GM18907 (cell line): ENCODE results near the gene WNT9A.
"Not testable (repeated sequence)": the region's sequence is repeated elsewhere in the genome, so short reads cannot be mapped to it uniquely, and the experiment has no call there.

ENCODE experiments used
- ATAC-seq: cut with Tn5 transposase; IDR thresholded peaks from one replicate; pipeline ENCODE4 v1.9.1; 2021; ENCODE audit warnings: mild to moderate bottlenecking, moderate library complexity; ENCODE audit not compliant: unreplicated experiment

The WNT9A gene

DNA sequence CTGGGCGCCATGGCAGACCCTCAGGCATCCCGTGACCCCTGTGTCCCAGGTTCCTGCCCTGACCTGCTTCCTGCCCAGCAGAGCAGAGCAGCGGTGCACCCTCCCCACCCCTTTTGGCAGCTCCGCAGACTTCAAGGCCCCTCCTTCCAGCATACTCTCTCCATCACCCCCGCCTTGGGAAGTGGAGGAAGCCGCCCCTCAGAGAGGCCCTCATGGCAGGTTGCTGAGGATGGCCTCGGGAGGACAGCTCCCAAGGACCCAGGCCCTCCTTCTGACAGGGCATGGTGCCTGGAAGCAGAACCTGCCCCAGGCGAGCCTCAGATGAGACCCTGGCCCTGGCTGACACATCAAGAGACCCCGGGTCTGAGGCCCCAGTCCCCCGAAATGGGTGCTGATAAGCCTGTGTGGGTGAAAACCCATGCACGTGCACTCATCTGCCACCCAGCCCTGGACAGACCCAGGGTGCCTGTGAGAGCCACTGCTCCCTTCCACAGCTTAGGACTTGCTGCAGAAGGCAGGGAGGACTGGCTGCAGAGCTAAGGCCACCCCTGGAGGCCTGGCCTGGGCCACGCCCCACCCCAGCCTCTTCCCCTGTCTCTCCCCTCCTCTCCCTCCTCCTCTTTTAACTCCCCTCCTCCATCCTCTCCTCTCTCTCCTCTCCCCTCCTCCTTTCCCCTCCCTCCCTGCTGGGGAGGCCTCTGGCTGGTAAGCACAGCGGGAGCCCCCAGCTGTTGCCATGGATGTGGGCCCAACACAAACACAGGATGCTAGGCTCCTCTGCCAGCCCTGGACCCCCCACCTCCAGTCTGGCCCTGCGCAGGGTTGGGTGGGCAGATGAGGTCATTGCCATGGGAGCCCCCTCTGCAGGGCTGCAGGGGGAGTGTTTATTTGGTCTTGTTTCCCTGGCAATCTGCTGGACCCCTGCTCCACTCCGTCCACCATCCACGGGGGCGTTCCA, 33.7 kb downstream of the WNT9A start:
- ATAC-seq, result no peak

DNA sequence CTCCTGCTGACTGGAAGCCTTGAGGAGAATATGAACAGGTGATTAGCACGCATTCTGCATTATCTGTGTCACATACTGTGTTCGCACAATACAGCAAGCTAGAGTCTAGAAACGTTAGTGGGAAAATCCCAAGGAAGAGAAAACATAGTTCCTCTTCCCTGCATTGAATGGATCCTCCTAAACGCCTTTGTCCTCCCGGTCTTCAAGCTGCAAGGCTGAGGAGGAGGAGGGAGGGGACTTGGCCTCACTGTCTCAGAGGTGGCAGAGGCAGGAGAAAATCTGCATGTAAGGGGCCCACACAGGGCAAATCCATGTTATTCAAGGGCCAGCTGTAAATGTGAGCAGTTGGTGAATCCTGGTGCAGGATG, 34.4 kb downstream of the WNT9A start:
- no peak for ATAC-seq

DNA sequence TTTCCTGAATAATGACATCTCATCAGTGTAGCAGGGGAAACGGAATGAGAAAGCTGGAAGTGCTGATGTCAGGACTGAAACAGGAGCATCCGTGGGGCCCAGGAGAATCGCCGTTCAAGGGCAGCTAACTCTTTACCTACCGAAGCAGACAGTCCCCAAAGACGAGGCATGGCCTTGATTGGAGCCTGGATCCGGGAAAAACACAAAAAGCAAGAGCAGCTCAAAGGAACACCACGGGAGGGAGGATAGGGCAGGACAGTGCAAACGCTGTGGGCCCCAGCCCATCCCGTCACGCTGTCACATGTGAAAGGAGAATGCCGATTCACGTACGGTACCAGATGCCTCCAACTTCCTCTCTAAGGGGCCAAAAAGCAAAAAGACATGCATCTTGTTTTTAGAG, 34.9 kb downstream of the WNT9A start:
- ATAC-seq, result no peak

DNA sequence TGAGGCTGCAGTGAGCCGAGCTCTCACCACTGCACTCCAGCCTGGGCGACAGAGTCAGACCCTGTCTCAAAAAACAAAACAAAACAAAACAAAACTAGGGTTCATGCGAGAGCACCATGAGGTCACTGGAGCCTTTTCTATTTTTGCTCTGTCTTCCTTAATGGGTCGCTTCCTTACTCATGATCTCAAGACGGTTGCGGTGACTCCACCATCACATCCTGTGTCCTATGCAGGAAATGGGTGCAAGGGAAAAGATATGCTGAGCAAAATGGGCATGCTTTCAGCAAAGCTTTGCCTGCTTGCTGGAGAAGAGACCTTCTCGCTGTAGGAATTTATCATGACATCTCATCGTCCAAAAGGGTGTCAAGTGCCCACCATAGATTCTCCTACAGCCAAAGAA, 36.4 kb downstream of the WNT9A start:
- ATAC-seq, result no peak

DNA sequence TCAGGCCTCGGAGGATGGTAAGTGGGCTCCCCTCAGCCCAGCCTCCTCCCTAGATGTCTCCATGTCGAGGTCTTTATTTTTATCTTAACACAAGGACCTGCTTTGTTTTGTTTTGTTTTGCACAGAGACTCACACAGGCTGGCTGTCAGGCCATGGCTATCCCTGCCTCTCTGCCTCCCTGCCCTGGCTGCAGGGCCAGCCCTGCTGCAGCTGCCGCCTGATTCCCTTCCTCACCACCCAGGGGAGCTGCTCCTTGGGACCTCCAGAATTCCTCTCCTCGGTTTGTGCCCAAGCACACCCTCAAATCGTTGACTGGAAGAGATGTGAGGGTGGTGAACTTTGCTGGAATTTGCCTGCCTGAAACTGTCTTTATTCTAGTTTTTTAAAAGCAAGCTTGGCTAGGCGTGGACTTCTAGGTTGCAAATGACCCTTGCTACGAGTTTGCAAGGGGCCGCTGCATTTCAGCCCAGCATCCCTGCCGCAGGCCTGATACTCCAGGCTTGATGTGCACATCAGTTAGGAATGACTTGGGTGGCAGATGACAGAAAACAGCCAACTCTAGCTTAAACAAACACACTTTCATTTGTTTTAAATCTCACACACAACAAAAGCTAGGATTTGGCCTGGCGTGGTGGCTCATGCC, 37.1 kb downstream of the WNT9A start:
- no peak for ATAC-seq

DNA sequence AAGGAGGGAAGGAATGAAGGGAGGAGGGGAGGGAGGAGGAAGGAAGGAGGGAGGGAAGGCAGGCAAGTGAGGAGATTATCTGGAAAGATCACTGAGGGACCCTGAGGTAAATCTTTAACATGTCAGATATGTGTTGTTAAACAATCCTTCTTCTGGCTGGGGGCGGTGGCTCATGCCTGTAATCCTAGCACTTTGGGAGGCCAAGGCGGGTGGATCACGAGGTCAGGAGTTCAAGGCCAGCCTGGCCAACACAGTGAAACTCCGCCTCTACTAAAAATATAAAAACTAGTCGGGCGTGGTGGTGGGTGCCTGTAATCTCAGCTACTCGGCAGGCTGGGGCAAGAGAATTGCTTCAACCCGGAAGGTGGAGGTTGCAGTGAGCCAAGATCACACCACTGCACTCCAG, 37.8 kb downstream of the WNT9A start:
- ATAC-seq, result not testable (repeated sequence)

DNA sequence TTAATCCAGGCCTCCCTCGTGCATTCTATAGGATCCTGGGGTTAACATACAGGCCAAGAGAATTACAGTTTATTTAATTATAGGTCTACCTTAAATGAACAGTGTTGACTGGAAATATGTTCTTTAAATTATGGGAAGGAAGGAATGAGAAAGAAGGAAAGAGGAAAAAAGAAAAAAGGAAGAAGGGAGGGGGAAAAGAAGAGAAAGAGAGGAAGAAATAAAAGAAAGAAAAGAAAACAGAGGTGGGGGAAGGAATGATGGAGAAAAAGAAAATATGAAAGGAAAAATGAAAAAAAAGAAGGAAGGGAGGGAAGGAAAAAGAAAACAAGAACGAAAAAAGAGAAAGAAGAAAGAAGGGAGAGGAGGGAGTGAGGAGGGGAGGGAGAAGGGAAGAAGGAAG, 38.5 kb downstream of the WNT9A start:
- no peak for ATAC-seq

DNA sequence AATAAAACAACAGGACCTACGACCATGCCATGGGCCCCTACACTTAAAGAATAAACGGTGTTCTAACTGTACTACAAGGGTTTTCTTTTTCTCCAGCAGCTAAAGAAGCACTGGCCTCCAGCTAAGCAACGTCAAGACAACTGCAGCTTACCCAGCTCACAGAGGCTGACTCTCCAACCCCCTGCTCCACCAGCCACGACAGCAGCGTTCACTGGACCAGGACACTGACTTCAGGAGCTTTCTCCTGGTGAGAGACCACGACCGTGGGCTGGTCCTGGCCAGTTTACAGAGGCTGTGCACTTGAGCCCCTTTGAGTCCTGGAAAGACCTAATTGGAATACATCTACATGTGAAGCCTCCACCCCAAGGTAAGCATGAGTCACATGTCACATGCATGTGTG, 39.4 kb downstream of the WNT9A start:
- ATAC-seq, result no peak

DNA sequence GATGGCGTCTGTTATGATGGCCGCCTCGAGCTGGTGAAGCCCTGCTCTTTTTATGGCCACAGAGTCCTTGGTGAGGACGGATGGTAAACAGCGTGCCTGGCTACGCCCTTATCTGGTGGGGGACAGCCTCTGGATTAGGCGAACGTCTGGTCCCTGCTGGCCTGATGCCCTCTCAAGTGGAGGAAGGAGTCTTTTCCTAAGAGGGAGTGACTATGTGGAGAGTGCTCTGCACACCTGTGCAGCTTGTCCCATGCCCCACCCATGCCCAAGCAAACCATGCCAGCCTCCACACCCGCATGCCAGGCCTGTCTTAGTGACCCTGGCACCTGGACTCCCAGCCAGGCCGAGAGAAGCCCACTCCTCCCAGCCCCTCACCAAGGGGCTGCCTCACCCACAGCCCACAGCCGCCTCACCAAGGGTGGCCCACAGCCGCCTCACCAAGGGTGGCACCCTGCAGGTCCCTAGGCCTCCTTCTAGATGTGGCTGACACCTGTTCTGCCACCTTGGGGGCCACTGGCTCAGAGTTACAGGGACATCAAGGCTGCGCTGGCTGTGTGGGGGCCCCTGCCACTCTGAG, 40.2 kb downstream of the WNT9A start:
- no peak for ATAC-seq

DNA sequence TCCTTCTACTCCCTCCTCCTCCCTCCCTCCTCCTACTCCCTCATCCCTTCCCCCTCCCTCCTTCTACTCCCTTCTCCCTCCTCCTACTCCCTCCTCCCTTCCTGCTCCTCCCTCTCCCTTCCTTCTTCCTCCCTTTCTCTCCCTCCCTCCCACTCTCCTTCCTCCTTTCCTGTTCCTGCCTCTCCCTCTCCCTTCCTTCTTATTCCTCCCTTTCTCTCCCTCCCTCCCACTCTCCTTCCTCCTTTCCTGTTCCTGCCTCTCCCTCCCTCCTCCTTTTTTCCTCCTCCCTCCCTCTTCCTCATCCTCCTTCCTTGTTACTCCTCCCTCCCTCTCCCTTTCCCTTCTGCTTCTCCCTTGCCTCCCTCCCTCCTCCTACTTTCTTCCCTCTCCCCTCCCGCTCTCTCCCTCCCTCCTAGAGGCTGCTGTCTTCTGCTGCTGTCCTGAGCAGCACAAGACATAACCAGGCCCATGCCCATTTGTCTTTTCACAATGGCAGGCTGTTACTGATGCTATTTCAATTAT, 41.1 kb downstream of the WNT9A start:
- ATAC-seq, result no peak

DNA sequence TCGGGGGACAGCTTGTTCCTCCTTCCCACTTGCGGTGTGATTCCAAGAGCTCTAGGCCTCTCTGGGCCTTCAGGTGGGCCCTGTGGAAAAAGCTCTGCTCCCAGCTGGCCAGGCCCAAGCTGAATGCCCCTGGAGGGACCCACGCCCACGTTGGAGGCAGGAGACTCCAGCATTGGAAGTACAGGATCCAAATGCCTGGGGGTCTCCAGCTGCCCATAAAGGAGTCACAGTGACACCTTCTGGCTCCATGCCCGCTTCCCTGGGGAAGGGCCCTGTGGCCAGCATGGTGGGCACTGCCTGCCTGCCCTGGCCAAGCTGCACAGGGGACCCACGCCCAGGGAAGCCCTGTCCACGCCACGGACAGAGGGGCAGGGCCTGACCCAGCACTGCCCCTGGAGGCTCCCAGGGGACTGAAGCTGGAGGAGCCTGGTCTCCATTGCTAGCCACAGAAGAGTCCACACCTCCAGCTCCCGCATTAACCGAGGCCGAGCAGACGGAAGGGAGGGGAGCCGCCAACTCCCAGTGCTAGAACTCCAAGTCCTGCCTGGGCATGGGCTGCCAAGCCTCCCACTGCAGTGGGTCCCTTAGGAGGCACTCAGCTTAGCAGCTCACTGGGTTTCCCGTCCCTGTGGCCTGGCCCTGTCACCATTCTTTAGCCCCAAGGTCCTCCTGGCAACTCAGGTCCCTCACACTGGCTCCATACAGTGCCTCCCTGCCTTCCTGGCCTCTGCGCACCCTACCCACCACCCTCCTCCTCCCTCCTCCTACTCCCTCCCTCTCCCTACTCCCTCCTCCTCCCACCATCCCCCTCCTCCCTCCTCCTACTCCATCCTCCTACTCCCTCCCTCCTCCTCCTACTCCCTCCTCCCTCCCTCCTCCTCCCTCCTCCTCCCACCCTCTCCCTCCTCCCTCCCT, 41.9 kb downstream of the WNT9A start:
- no peak for ATAC-seq

DNA sequence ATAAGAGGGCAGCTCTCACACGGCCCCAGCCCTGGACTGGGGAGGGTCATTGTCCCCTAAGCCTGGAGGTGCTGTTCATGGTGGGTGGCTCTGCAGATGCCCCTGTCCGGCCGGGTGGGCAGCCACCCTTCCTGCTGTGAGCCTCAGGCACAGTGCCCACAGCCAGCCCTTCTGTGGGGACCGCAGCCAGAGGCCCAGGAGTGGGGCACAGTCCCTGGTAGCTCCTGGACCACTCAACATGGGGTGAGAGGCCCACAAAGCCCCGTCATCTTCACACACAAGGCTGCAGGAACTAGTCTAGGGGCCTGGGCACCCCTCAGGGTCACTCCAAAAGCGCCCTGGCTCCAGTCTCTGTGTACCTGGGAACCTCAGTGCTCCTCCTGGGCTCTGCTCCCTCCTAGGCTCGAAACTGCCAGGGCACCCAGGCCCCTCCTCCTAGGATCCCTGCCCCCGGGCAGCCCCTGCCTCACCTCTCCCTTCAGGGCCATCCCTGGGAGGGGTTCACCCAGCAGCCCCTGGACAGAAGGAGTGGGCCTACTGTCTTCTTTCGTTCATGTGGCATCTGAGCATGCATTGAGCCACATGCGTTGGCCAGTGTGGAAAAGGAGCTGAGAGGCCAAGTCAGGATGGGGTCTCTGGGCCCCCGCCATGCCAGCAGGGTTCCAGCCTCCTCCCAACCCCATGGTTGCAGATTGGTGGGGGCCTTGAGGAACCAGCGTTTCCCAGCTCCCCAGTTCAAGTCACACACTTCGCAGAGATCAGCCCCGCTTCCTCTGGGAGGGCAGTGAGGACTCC, 43.0 kb downstream of the WNT9A start:
- ATAC-seq, result no peak

DNA sequence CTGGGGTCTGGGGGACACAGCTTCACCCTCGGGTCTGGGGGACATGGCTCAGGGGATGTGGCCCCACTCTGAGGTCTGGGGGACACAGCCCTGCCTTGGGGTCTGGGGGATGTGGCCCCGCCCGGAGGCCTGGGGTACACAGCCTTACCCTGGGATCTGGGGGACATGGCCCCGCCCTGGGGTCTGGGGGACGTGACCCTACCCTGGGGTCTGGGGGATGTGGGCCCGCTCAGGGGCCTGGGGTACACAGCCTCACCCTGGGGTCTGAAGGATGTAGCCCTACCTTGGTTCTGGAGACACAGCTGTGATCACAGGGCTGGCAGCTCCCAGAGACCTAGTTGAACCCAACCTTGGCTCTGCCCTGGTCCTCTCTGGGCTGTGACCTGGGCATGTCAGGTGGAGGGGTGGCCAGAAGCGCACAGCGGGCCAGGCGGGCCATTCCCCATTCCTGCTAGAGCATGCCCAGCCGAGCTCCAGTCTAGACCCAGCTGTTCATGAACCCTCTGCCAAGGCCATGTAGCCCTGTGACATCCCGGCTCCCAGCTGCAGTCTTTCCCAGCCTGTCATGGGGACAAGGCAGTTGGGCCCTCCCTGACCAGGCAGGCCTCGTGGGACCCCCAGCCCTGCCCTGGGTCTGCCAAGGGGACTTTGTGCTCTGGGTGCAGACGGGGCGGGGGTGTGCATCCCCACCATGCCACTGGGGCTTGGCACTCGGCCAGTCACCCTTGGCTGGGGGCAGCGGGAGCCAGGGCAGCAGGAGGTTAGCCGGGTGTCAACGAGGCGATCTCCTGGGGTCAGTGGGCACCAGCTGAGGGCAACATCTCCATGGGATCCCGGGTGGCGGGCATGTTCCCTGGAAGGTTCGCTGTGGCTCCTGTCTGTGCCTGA, 43.9 kb downstream of the WNT9A start:
- ATAC-seq, result no peak

DNA sequence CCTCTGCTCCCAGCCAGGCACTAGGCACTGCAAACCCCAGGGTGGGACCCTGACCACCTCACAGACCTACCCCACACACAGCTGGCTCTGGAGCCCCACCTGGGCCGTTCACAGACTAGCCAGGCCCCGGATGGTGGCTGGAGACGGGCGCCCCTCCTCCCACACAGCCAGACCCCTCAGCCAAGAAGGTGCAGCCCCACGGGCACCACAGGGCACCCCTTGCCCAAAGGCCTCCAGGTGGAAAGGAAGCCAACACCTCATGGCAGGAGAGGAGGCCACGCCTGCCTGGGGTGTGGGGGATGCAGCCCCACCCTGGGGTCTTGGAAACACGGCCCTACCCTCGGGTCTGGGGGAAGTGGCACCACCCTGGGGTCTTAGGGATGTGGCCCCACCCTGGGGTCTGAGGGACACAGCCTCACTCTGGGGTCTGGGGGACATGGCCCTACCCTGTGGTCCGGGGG, 44.6 kb downstream of the WNT9A start:
- ATAC-seq, result no peak

DNA sequence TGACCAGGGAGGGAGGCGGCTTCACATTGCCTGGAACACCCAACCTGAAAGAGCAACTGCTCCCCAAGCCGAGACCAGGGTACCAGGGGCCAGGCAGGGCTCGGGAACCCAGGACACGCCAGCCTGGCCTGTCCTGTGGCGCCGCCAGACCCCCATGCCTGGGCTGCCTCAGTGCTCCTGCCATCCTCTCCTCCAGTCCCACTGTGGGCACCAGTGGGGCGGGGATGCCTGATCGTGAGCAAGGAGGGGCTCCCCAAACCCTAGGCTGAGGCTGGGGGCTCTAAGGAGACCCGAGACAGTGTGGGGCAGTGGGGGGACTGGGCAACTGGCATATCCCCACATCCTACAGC, 45.1 kb downstream of the WNT9A start:
- ATAC-seq, result no peak

DNA sequence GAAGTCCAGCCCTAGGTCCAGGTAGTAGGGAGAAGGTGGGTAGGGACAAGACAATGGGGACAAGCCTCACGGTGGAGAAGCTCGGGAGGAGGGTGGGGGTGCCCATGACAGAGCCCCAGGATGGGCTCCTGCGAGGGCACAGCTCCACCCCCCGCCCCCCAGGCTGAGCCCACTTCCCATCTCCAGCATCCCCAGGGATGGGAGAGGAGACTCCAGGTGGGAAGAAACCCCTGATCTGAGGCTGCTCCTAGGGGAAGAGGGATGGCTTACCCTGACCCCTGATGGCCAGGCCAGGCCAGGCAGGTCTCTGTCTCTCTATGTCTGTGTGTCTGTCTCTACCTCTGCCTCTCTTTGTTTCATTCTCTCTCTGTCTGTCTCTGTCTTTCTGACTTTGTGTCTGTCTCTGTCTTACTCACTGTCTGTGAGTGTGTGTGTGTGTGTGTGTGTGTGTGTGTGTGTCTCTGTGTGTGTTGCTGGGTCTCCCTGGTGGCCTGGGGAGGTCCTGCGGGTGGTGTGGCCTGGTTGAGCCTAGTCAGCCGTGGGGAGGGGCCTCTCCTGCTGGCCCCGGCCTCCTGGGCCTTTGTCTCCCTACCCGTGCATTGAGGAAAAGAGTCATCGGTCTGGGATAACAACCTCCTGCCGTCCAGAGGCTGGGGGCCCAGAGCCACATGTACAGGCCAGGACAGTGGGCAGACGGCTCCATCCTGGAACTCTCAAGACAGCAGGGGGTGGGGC, 45.7 kb downstream of the WNT9A start:
- no peak for ATAC-seq

DNA sequence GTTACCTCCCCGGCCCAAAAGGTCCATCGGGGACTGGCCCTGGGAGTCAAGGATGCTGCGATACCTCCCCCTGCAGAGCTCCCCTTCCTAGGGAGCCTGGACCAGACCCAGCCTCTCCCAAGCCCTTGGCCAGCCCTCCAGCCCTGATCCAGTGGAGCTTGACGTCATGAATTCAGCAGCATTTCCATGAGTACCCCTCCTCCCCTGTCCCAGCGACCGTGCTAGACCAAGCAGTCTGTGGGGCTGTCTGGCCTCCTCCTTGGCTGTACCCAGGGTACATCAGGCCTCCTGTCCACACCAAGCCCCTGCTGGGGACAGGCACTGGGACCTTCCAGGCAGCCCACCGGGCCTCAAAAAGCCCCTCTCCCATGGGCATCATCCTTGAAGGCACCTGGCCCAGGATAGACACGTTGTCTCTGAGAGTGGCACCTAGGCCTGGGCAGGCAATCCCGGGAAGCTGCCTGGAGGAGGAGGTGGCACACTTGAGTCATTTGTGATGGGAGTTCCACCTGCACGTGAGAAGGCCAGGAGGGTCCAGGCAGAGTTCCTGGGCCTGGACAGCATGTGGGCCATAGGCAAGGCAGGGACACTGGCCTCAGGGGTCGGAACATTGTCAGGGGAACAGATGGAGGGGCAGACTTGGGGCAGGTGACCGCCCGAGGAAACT, 46.4 kb downstream of the WNT9A start:
- ATAC-seq, result no peak

DNA sequence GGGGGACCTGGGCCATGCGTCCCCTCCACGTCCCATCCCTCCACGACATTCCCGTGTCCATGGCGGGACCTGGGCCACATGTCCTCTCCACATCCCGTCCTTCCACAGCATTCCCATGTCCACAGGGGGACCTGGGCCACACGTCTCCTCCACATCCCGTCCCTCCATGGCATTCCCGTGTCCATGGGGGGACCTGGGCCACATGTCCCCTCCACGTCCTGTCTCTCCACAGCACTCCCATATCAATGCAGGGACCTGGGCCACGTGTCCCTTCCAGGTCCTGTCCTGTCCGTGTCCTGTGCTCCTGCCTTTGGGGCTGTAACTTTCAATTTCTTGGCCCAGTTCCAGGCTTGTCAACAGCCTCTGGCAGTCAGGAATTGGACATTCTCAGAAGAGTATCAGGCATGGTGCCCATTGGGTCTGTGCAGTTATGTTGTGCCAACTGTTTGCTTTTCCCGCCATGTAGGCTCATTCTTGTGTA, 47.1 kb downstream of the WNT9A start:
- ATAC-seq, result no peak
